ENCODE data around the gene AMER3. TPM values are rescaled to one million over a fixed set of nuclear protein-coding genes. Genes with fewer than 3 reads are reported as not detected.
"Not testable (repeated sequence)": the region's sequence is repeated elsewhere in the genome, so short reads cannot be mapped to it uniquely, and the experiment has no call there.

AMER3 gene
- total and polyA plus RNA-seq, 2 donors from 2014 or later = not detected

- TF ChIP-seq, protein P1, sequence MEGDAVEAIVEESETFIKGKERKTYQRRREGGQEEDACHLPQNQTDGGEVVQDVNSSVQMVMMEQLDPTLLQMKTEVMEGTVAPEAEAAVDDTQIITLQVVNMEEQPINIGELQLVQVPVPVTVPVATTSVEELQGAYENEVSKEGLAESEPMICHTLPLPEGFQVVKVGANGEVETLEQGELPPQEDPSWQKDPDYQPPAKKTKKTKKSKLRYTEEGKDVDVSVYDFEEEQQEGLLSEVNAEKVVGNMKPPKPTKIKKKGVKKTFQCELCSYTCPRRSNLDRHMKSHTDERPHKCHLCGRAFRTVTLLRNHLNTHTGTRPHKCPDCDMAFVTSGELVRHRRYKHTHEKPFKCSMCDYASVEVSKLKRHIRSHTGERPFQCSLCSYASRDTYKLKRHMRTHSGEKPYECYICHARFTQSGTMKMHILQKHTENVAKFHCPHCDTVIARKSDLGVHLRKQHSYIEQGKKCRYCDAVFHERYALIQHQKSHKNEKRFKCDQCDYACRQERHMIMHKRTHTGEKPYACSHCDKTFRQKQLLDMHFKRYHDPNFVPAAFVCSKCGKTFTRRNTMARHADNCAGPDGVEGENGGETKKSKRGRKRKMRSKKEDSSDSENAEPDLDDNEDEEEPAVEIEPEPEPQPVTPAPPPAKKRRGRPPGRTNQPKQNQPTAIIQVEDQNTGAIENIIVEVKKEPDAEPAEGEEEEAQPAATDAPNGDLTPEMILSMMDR (IDR thresholded peaks at IDR 0.05; ENCODE audit: borderline replicate concordance, extremely low read depth, insufficient read depth) = no peak
- H3K9ac ChIP-seq (ENCODE audit: low read length in 3 of 3) = no peak overlapping the region
- H3K4me3 ChIP-seq (ENCODE audit: low read length in 3 of 3) = peak overlapping the region in 1 of 3 donors; percentile 56
- H3K4me1 ChIP-seq (ENCODE audit: control insufficient read depth in 2 of 3, insufficient read depth in 2 of 3, low read depth in 1 of 3, low read length in 3 of 3) = peaks cover 0 to 10% (median 0%) of the 10 kb centered on the region in 3 donors
- no peak for FAIRE-seq
- peak in 2 of 5 donors; percentile 16 to 57 for DNase-seq
- no peaks in the 10 kb centered on the region for H3K9me3 ChIP-seq (ENCODE audit: control insufficient read depth in 2 of 3, insufficient read depth in 1 of 3, low read length in 3 of 3)
- H3K27ac ChIP-seq (ENCODE audit: low read depth in 2 of 2, low read length in 2 of 2) = peak overlapping the region in 1 of 2 donors; percentile 14
- H3K36me3 ChIP-seq (ENCODE audit: control insufficient read depth in 2 of 3, insufficient read depth in 3 of 3, low read length in 3 of 3) = no peaks in the 10 kb centered on the region
- intact Hi-C loops (cut with DNase I) = no loop called here
- H3K27me3 ChIP-seq (ENCODE audit: control insufficient read depth, insufficient read depth, low read length) = no peaks in the 10 kb centered on the region
These were observed 27.3 kb upstream of the AMER3 start for GRCh38 chr2:130728007-130728454.

GRCh38 chr2:130728549-130729316, 26.6 kb upstream of the AMER3 start, which contains the start of gene GPR148:
TSS of gene GPR148 (plus strand) at chr2:130729070. CDS start at chr2:130729152, 82 bp downstream.
- H3K27ac ChIP-seq (ENCODE audit: low read depth in 2 of 2, low read length in 2 of 2) = peak within 1 kb of the TSS in 1 of 2 donors; percentile 14
- intact Hi-C loops (cut with DNase I) = no loop called here
- DNase-seq = no peak

DNA sequence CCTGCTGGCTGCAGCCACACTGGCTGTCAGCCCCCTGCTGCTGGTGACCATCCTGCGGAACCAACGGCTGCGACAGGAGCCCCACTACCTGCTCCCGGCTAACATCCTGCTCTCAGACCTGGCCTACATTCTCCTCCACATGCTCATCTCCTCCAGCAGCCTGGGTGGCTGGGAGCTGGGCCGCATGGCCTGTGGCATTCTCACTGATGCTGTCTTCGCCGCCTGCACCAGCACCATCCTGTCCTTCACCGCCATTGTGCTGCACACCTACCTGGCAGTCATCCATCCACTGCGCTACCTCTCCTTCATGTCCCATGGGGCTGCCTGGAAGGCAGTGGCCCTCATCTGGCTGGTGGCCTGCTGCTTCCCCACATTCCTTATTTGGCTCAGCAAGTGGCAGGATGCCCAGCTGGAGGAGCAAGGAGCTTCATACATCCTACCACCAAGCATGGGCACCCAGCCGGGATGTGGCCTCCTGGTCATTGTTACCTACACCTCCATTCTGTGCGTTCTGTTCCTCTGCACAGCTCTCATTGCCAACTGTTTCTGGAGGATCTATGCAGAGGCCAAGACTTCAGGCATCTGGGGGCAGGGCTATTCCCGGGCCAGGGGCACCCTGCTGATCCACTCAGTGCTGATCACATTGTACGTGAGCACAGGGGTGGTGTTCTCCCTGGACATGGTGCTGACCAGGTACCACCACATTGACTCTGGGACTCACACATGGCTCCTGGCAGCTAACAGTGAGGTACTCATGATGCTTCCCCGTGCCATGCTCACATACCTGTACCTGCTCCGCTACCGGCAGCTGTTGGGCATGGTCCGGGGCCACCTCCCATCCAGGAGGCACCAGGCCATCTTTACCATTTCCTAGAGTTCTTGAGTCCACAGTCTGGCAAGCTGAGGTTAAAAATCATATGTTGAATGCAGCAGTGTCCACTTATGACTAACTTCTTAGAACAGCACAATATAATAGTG, 25.7 kb upstream of the AMER3 start:
- intact Hi-C loops (cut with DNase I) = no loop called here
- TF ChIP-seq, protein P1 (IDR thresholded peaks at IDR 0.05; ENCODE audit: borderline replicate concordance, extremely low read depth, insufficient read depth) = no peak
- DNase-seq = no peak

More at GRCh38 chr2:130728549-130729316, 26.6 kb upstream of the AMER3 start, which contains the start of gene GPR148:
- Histone ChIP-seq H3K4me1 (ENCODE audit: control insufficient read depth in 2 of 3, insufficient read depth in 2 of 3, low read depth in 1 of 3, low read length in 3 of 3) (peaks cover 0 to 10% (median 0%) of the 10 kb centered on the region in 3 donors), H3K36me3 (ENCODE audit: control insufficient read depth in 2 of 3, insufficient read depth in 3 of 3, low read length in 3 of 3) (no peaks in the 10 kb centered on the region), H3K4me3 (ENCODE audit: low read length in 3 of 3) (peak within 1 kb of the TSS in 1 of 3 donors; percentile 56), H3K27me3 (ENCODE audit: control insufficient read depth, insufficient read depth, low read length) (no peaks in the 10 kb centered on the region), H3K9ac (ENCODE audit: low read length in 3 of 3) (no peak within 1 kb of the TSS), H3K9me3 (ENCODE audit: control insufficient read depth in 2 of 3, insufficient read depth in 1 of 3, low read length in 3 of 3) (no peaks in the 10 kb centered on the region)
- FAIRE-seq = no peak
- TF ChIP-seq, protein P1 (IDR thresholded peaks at IDR 0.05; ENCODE audit: borderline replicate concordance, extremely low read depth, insufficient read depth) = no peak

GRCh38 chr2:130732257-130732656, 23.1 kb upstream of the AMER3 start:
- H3K9ac ChIP-seq (ENCODE audit: low read length in 3 of 3); H3K27ac ChIP-seq (ENCODE audit: low read depth in 2 of 2, low read length in 2 of 2); FAIRE-seq; H3K9me3 ChIP-seq (ENCODE audit: control insufficient read depth in 2 of 3, insufficient read depth in 1 of 3, low read length in 3 of 3); H3K36me3 ChIP-seq (ENCODE audit: control insufficient read depth in 2 of 3, insufficient read depth in 3 of 3, low read length in 3 of 3); DNase-seq; H3K27me3 ChIP-seq (ENCODE audit: control insufficient read depth, insufficient read depth, low read length); intact Hi-C loops (cut with DNase I); H3K4me3 ChIP-seq (ENCODE audit: low read length in 3 of 3); H3K4me1 ChIP-seq (ENCODE audit: control insufficient read depth in 2 of 3, insufficient read depth in 2 of 3, low read depth in 1 of 3, low read length in 3 of 3): not testable (repeated sequence)

More for the DNA sequence above, 25.7 kb upstream of the AMER3 start:
- Histone ChIP-seq H3K9me3 (ENCODE audit: control insufficient read depth in 2 of 3, insufficient read depth in 1 of 3, low read length in 3 of 3) (no peaks in the 10 kb centered on the region), H3K9ac (ENCODE audit: low read length in 3 of 3) (no peak overlapping the region), H3K4me3 (ENCODE audit: low read length in 3 of 3) (no peak overlapping the region), H3K27ac (ENCODE audit: low read depth in 2 of 2, low read length in 2 of 2) (no peak overlapping the region), H3K4me1 (ENCODE audit: control insufficient read depth in 2 of 3, insufficient read depth in 2 of 3, low read depth in 1 of 3, low read length in 3 of 3) (peaks cover 0 to 10% (median 0%) of the 10 kb centered on the region in 3 donors), H3K36me3 (ENCODE audit: control insufficient read depth in 2 of 3, insufficient read depth in 3 of 3, low read length in 3 of 3) (no peaks in the 10 kb centered on the region), H3K27me3 (ENCODE audit: control insufficient read depth, insufficient read depth, low read length) (no peaks in the 10 kb centered on the region)
- no peak for FAIRE-seq

Measured in kidney (tissue), 14 donors.